Mesothelial cell of epicardium (in vitro differentiated cells): ENCODE data around the gene PLXDC1. TPM values are rescaled to one million over a fixed set of nuclear protein-coding genes. Genes with fewer than 3 reads are reported as not detected.

Source experiments
- DNase-seq, 2 experiments: peaks; one replicate each; pipeline ENCODE4 v3.0.0; 2021; ENCODE audit warnings: low spot score in 2 of 2; ENCODE audit not compliant: unreplicated experiment in 2 of 2
- H3K27ac Mint-ChIP-seq: 2 replicates; pipeline ENCODE4 v1.8.0; 2021; ENCODE audit warnings: mixed read lengths
- H3K27me3 Mint-ChIP-seq: 2 replicates; pipeline ENCODE4 v1.8.0; 2021; ENCODE audit warnings: low read depth, mixed read lengths
- H3K36me3 Mint-ChIP-seq: 2 replicates; pipeline ENCODE4 v1.8.0; 2021; ENCODE audit warnings: mixed read lengths
- H3K4me1 Mint-ChIP-seq: 2 replicates; pipeline ENCODE4 v1.8.0; 2021; ENCODE audit warnings: mixed read lengths
- H3K4me3 Mint-ChIP-seq: 2 replicates; pipeline ENCODE4 v1.8.0; 2021; ENCODE audit warnings: mild to moderate bottlenecking, moderate library complexity, mixed read lengths
- H3K9me3 Mint-ChIP-seq: 2 replicates; pipeline ENCODE4 v1.8.0; 2021; ENCODE audit warnings: mixed read lengths
- CTCF ChIP-seq: fragments of 200-600 bp; sonication (generic); IDR thresholded peaks from one replicate; pipeline ENCODE4 v1.5.0; 2021; ENCODE audit warnings: antibody characterized with exemption; ENCODE audit not compliant: unreplicated experiment
- total RNA-seq: library from RNA; stranded (reverse); gene quantifications from 3 replicates; pipeline ENCODE4 v1.2.1, GENCODE V29; 2021

PLXDC1 gene
- total RNA-seq, 1 donor from 2014 or later: 15.4 TPM

GRCh38 chr17:39151943-39152818, 744 bp upstream of the PLXDC1 start:
- peak in 1 of 2 experiments; percentile 54 for DNase-seq
- H3K9me3 Mint-ChIP-seq: no peaks in the 10 kb centered on the region
- H3K27ac Mint-ChIP-seq: peak overlapping the region; percentile 96
- peaks cover 21% of the 10 kb centered on the region for H3K4me1 Mint-ChIP-seq
- TF ChIP-seq CTCF: no peak
- H3K27me3 Mint-ChIP-seq: peaks cover 32% of the 10 kb centered on the region
- H3K4me3 Mint-ChIP-seq: peak overlapping the region; percentile 100
- no peaks in the 10 kb centered on the region for H3K36me3 Mint-ChIP-seq

GRCh38 chr17:39150795-39151149, 665 bp downstream of the PLXDC1 start:
- no peaks in the 10 kb centered on the region for H3K9me3 Mint-ChIP-seq
- peaks cover 32% of the 10 kb centered on the region for H3K27me3 Mint-ChIP-seq
- no peak overlapping the region for H3K27ac Mint-ChIP-seq

GRCh38 chr17:39150104-39150634, 1.3 kb downstream of the PLXDC1 start:
- no peak for DNase-seq
- Mint-ChIP-seq H3K9me3 (no peaks in the 10 kb centered on the region), H3K27me3 (peaks cover 32% of the 10 kb centered on the region), H3K36me3 (no peaks in the 10 kb centered on the region), H3K4me1 (peaks cover 14% of the 10 kb centered on the region), H3K27ac (no peak overlapping the region), H3K4me3 (peak overlapping the region; percentile 75)
- TF ChIP-seq CTCF: no peak

More at GRCh38 chr17:39150795-39151149, 665 bp downstream of the PLXDC1 start:
- no peak for DNase-seq
- H3K4me3 Mint-ChIP-seq: peak overlapping the region; percentile 75
- H3K4me1 Mint-ChIP-seq: peaks cover 14% of the 10 kb centered on the region
- no peaks in the 10 kb centered on the region for H3K36me3 Mint-ChIP-seq
- no peak for TF ChIP-seq CTCF

- Mint-ChIP-seq H3K4me3 (no peak overlapping the region), H3K27me3 (peaks cover 30% of the 10 kb centered on the region), H3K9me3 (no peaks in the 10 kb centered on the region), H3K27ac (no peak overlapping the region), H3K36me3 (no peaks in the 10 kb centered on the region), H3K4me1 (peaks cover 8% of the 10 kb centered on the region)
- no peak for TF ChIP-seq CTCF
- DNase-seq: no peak
Observed at GRCh38 chr17:39147221-39148185, 3.9 kb downstream of the PLXDC1 start.

GRCh38 chr17:39146273-39146672, 5.2 kb downstream of the PLXDC1 start:
- Mint-ChIP-seq H3K4me1 (peaks cover 3% of the 10 kb centered on the region), H3K27ac (no peak overlapping the region), H3K27me3 (peaks cover 28% of the 10 kb centered on the region), H3K4me3 (no peak overlapping the region), H3K9me3 (no peaks in the 10 kb centered on the region), H3K36me3 (no peaks in the 10 kb centered on the region)
- no peak for DNase-seq
- no peak for TF ChIP-seq CTCF
